NCI-H146 treated with DMSO at 0.1 percent for 48 hours (cell line): ENCODE data around the gene LRRC61.

Experiments
- DNase-seq: peaks from one replicate; lab custom pipeline; 2025; ENCODE audit not compliant: unreplicated experiment; lab: John Stamatoyannopoulos, UW

LRRC61 gene

GRCh38 chr7:150346922-150347321 is 23.8 kb downstream of the LRRC61 start:
- no peak for DNase-seq

- no peak for DNase-seq
Measured at GRCh38 chr7:150351587-150352194, 28.5 kb downstream of the LRRC61 start.

- DNase-seq, result no peak
Measured at GRCh38 chr7:150355666-150356059, 32.5 kb downstream of the LRRC61 start.

GRCh38 chr7:150356265-150356897 is 33.2 kb downstream of the LRRC61 start:
- DNase-seq, result no peak

- DNase-seq, result no peak
Measured at GRCh38 chr7:150357270-150357669, 34.1 kb downstream of the LRRC61 start.

- DNase-seq, result no peak
Measured at GRCh38 chr7:150357771-150358427, 34.7 kb downstream of the LRRC61 start.

GRCh38 chr7:150358433-150358832 is 35.3 kb downstream of the LRRC61 start:
- no peak for DNase-seq

GRCh38 chr7:150358988-150359621 is 36.0 kb downstream of the LRRC61 start:
- no peak for DNase-seq

GRCh38 chr7:150359622-150360362 is 36.6 kb downstream of the LRRC61 start:
- no peak for DNase-seq

GRCh38 chr7:150360363-150361058 is 37.4 kb downstream of the LRRC61 start:
- no peak for DNase-seq

GRCh38 chr7:150361402-150361801 is 38.2 kb downstream of the LRRC61 start:
- no peak for DNase-seq

- no peak for DNase-seq
Measured at GRCh38 chr7:150361807-150362621, 38.9 kb downstream of the LRRC61 start.

- no peak for DNase-seq
Measured at GRCh38 chr7:150363370-150363769, 40.2 kb downstream of the LRRC61 start.

- no peak for DNase-seq
Measured at GRCh38 chr7:150363872-150364271, 40.7 kb downstream of the LRRC61 start.

GRCh38 chr7:150365194-150365593 is 42.0 kb downstream of the LRRC61 start:
- no peak for DNase-seq

GRCh38 chr7:150365673-150366398 is 42.7 kb downstream of the LRRC61 start:
- DNase-seq, result no peak

GRCh38 chr7:150367677-150368095 is 44.5 kb downstream of the LRRC61 start:
- DNase-seq, result peak; percentile 83

GRCh38 chr7:150368096-150368883 is 45.1 kb downstream of the LRRC61 start, which contains the start of gene REPIN1:
TSS of gene REPIN1 (plus strand) at chr7:150368822. CDS start at chr7:150369712, 890 bp downstream.
- DNase-seq, result peak; percentile 57
